Globus pallidus (tissue), 1 donor: ENCODE results near the gene ZNF292.
"Not testable (repeated sequence)": the region's sequence is repeated elsewhere in the genome, so short reads cannot be mapped to it uniquely, and the experiment has no call there.

Experiments used
- DNase-seq: peaks from one replicate; pipeline ENCODE4 v3.0.0-alpha.2; 2015; ENCODE audit warnings: low spot score

ZNF292 gene

GRCh38 chr6:87164004-87164403 is 8.6 kb downstream of the ZNF292 start:
- no peak for DNase-seq

DNA sequence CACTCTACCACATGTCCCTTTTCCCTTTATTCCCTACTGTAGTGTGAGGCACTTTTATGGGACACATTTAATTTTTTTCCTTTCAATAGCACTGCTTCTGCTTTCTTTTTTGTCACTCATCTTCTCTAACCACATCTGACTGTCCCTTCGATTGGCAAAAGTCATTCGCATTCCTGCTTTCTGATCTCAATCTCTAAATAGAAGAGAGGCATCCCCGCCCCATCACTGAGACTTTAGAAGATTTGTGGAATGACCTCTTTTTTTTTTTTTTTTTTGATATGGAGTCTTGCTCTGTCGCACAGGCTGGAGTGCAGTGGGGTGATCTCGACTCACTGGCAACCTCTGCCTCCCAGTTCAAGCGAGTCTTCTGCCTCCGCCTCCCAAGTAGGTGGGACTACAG is 9.1 kb downstream of the ZNF292 start:
- no peak for DNase-seq

- no peak for DNase-seq
These were observed 9.8 kb downstream of the ZNF292 start for GRCh38 chr6:87165185-87165584.

DNA sequence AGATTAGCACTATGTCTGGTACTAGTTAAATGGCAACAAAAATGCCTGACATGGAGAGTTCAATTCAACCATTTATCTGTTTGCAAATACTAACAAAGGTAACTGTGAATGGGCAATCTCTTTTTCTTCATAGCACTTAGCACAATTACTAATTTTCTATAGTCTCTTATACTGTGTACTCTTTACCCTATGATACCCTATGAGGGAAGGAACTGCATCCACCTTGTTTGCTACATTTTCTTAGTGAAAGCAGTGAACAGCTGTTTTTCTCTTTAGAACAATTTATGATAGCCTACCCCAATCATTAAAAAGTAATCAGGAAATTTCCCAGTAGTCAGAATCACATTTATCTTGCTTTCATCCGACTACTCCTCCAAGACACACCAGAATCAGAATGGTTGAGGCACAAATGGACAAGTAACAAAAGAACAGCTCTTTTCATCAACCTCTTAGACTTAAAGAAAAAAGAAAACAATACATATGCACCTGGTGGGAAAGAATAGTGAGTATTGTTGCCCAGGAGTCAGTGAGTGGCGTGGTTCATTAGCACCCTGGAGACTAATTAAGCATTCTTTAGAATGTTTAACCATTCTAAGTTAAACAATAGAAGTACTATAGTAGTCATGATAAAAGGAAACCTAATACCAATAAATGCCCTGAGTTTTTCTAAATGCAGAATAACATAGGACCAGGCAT is 16.7 kb downstream of the ZNF292 start:
- DNase-seq: no peak

DNA sequence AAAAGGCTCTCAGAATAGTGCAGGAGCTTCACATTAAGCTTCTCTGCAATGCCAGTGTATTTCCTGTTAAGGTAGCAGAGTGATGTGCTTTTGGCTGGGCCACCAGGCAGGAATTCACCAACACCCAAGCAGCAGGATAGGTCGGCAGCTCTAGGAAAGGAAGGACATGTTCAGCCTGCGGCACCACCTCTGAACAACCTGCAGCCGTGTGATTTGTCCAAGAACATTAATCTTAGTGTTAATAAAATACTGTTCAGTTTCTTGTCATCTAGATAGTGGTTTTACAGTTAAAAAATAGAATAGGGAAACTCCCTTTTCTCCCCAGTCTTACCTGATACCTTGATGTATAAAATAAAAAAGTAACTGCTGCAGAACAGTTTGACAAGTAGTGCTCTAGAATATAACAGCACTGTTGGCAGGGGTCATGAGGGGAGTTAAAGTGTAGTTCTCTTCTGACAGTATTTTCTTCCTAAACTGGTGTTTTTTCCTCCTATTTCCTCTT is 18.8 kb downstream of the ZNF292 start:
- DNase-seq: no peak

- no peak for DNase-seq
These were observed 21.1 kb downstream of the ZNF292 start for GRCh38 chr6:87176493-87176892.

- DNase-seq: no peak
These were observed 24.9 kb downstream of the ZNF292 start for GRCh38 chr6:87180105-87180728.

DNA sequence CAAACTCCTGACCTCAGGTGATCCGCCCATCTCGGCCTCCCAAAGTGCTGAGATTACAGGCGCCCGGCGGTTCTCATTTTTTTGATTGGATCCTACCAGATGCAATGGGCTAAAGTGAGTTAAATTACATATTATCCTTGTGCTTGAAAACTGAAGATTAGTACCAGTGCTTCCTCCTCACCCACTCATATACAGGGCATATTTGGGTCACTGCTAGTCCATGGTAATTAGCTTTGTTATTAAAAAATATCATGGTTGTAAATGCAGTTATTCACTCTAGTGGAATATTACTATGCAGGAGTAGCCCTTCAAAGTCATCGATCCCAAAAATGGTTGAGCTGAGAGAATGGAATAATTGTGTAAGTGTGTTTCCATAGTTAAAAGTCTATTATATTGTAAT is 26.5 kb downstream of the ZNF292 start:
- DNase-seq: no peak

- DNase-seq: no peak
These were observed 27.0 kb downstream of the ZNF292 start for GRCh38 chr6:87182321-87182720.

- no peak for DNase-seq
These were observed 27.6 kb downstream of the ZNF292 start for GRCh38 chr6:87182940-87183339.

- DNase-seq: no peak
These were observed 28.3 kb downstream of the ZNF292 start for GRCh38 chr6:87183687-87184086.

DNA sequence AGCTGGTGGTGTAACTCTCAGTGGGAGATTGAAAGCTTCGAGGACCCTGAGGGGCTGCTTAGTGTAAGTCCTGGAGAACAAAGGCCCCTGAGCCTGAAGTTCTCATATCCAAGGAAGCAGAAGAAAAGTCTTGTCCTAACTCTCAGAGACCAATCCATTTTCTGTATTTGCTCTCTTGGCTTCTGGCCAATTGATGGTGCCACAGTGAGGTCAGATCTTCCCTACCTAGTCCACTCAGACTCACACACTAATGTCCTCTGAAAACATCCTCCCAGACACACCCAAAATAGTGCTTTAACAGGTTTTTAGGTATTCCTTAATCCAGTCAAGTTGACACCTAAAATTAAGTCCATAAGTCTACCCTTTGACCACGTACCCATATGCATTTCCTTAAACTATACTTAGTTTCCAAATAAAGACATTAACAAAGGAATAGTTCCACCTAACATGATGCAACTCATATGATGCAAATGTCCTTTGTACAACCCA is 29.4 kb downstream of the ZNF292 start:
- DNase-seq: no peak

DNA sequence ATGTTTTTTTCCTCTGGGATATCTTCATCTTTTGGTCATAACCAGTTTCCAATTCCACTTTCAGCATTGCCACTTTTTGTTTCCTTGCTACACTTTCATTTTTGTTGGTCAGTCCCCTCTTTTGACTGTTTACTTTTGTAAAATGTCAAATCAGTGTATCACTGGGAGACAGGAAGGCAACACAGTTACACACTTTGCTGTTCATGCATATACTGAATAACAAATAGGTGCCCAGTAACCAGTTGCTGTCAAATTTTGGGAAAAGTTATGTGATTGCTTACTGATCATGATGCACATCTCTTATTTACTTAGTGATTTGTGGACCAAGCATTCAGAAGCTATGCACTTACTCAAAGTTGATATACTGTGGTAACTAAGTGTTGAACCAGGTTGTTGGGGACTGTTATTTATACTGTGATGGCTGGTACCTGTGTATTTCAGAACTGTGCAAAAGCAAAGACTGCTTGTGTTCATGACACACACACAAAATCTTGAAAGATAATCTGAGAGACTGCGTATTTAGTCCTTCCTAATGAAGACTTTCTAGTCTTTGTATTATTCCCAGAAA is 41.0 kb downstream of the ZNF292 start:
- DNase-seq: no peak

DNA sequence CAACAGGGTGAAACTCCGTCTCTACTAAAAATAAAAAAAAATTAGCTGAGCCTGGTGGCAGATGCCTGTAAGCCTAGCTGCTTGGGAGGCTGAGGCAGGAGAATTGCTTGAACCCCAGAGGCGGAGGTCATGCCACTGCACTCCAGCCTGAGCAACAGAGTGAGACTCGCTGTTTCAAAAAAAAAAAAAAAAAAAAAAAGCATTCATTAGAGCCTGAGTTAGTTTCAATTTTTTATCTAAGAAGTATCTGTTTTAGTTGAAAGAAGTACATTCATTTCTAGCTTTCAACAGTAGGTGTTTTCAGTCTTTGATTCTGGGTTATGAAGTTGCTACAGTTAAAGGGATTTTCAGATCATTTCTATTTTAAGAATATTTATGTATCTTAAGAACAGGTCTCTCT is 42.2 kb downstream of the ZNF292 start:
- DNase-seq: no peak

GRCh38 chr6:87198022-87198810 is 42.9 kb downstream of the ZNF292 start:
- DNase-seq: not testable (repeated sequence)

- DNase-seq: no peak
These were observed 44.4 kb downstream of the ZNF292 start for GRCh38 chr6:87199787-87200186.

DNA sequence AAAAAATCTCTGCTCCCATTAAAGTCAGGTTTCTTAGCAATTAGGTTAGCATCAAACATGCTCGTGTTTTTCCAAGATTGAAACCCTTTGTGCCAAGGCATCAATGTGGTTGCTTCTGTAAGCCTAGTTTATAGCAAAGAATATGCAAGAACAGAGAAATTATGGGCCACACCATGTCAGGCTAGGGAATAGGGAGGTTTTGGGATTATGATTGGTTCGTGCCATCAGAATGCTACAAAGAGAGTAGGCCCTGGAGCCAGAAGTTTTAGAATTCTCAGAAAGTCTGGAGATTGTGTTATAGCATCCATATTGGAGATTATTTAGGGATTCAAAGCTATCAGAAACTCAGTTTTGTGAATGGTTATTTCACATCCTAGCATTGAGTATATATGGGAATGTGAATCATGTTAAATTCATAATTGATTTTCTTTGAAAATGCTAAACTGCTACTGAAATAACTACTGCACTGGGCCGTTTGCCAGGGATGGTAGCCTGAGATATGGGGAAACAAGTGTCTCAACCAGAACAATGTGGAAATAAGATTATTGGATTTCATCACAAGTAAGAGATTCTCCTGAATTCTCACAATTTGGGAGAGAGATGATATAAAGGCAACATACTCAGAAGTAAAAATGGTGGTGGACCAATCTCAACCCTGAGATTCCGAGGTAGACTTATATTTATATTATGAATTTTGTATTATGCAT is 45.3 kb downstream of the ZNF292 start:
- no peak for DNase-seq

DNA sequence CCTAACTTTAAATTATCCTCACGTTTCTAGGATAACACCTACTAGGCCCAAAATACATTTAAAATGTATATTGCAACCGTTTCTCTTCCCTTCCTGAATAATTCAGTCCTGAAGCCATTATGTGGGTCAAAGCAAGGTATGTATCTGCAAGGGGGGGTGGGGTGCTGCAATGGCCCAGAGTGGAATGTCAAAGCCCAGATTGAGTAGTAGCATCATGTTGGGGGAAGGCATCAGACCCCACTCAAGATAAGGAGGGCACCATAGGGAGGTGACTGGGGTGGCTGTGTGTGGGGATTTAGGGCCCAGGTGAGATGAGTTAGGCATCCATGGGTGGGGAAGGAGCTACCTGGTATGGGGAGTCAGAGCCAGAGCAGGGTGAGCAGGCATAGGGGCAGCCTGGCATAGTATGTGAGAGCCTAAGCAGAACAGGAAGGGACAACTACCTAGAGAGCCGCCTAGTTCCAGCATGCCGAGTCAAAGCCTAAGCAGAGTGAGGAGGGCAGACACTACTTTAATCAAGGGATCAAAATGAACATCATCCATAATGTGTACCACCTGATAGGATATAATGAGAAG is 48.2 kb downstream of the ZNF292 start:
- DNase-seq: no peak

DNA sequence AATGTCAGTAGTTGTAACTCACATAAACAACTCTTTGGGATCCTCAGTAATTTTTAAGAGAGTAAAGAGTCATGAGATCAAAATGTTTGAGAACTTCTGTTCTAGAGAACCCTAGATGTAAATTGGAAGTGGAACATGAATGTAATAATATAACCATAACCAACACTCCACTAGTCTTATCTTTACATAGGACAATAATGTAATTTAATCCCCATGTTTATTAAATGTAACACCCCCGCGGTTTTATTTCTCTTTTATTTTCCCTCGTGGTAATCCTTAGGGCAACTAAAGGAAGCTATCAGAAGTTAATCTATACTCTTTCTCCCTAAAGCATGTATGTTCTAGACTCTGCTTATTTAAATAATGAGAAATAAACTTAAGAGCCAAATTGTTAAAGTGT is 54.4 kb downstream of the ZNF292 start:
- DNase-seq: no peak

GRCh38 chr6:87210979-87211378 is 55.6 kb downstream of the ZNF292 start:
- DNase-seq: no peak

- no peak for DNase-seq
These were observed 57.2 kb downstream of the ZNF292 start for GRCh38 chr6:87212596-87212995.
